ENCODE results near the gene PIK3R2.

- no peak for TF ChIP-seq EZH2phosphoT487 (IDR thresholded peaks at IDR 0.05; ENCODE audit: insufficient read depth, low read depth)
- TF ChIP-seq EZH2 (IDR thresholded peaks at IDR 0.05; ENCODE audit: insufficient read depth, poor library complexity, severe bottlenecking), result no peak
Measured at GRCh38 chr19:18214779-18215433, 61.9 kb downstream of the PIK3R2 start.
